ENCODE results near the gene OVCH2. TPM values are rescaled to one million over a fixed set of nuclear protein-coding genes. Genes with fewer than 3 reads are reported as not detected.

OVCH2 gene
- total and polyA plus RNA-seq, 2 experiments from 2014 or later, result 0.42 to 1.3 TPM

DNA sequence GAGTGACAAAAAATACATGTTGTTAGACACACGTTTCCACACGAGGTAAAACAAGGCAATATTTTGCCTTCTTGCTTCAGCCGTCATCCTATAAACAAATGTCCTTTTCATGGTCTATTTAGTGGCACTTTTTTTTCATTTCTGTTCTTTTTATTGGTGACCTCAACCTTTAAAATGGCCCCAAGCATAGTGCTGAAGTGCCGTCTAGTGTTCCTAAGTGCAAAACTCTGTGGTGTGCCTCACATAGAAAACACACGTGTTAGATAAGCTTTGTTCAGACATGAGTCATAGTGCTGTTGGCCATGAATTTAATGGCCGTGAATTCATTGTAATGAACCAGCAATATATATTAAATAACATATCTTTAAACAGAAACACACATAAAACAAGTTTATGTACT lies 15.6 kb downstream of the OVCH2 start:
- Histone ChIP-seq H3K27me3 (ENCODE audit: insufficient read depth) (no peaks in the 10 kb centered on the region), H3K79me2 (replicated peaks; ENCODE audit: insufficient read depth) (no peaks in the 10 kb centered on the region), H3F3A (replicated peaks; ENCODE audit: low read depth) (no peaks in the 10 kb centered on the region), H4K20me1 (replicated peaks; ENCODE audit: insufficient read depth) (no peaks in the 10 kb centered on the region), H3K4me1 (ENCODE audit: insufficient read depth) (peaks cover 7% of the 10 kb centered on the region; the same call in 1 of the 2 replicates), H2AFZ (no peak overlapping the region), H3K36me3 (ENCODE audit: insufficient read depth) (no peaks in the 10 kb centered on the region), H3K9me2 (ENCODE audit: insufficient read depth) (no peaks in the 10 kb centered on the region), H3K4me2 (no peak overlapping the region), H3K4me3 (no peak overlapping the region), H3K27ac (ENCODE audit: low read depth) (no peak overlapping the region)
- no peak for ATAC-seq
- Mint-ChIP-seq H3K9me3 (0 out of 3 replicates have a peak, but pooled peaks cover 3% of the 10 kb centered on the region), H3K4me3 (no peak overlapping the region), H3K27ac (no peak overlapping the region), H3K4me1 (peaks cover 24% of the 10 kb centered on the region), H3K27me3 (ENCODE audit: insufficient read depth, low read depth, poor library complexity) (peaks cover 6% of the 10 kb centered on the region), H3K36me3 (ENCODE audit: low read depth) (no peaks in the 10 kb centered on the region)
- no peak for TF ChIP-seq NANOG (IDR thresholded peaks at IDR 0.05; ENCODE audit: borderline replicate concordance)
- TF ChIP-seq, protein P1, sequence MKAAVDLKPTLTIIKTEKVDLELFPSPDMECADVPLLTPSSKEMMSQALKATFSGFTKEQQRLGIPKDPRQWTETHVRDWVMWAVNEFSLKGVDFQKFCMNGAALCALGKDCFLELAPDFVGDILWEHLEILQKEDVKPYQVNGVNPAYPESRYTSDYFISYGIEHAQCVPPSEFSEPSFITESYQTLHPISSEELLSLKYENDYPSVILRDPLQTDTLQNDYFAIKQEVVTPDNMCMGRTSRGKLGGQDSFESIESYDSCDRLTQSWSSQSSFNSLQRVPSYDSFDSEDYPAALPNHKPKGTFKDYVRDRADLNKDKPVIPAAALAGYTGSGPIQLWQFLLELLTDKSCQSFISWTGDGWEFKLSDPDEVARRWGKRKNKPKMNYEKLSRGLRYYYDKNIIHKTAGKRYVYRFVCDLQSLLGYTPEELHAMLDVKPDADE (IDR thresholded peaks at IDR 0.05), result no peak
- TF ChIP-seq, protein P2, sequence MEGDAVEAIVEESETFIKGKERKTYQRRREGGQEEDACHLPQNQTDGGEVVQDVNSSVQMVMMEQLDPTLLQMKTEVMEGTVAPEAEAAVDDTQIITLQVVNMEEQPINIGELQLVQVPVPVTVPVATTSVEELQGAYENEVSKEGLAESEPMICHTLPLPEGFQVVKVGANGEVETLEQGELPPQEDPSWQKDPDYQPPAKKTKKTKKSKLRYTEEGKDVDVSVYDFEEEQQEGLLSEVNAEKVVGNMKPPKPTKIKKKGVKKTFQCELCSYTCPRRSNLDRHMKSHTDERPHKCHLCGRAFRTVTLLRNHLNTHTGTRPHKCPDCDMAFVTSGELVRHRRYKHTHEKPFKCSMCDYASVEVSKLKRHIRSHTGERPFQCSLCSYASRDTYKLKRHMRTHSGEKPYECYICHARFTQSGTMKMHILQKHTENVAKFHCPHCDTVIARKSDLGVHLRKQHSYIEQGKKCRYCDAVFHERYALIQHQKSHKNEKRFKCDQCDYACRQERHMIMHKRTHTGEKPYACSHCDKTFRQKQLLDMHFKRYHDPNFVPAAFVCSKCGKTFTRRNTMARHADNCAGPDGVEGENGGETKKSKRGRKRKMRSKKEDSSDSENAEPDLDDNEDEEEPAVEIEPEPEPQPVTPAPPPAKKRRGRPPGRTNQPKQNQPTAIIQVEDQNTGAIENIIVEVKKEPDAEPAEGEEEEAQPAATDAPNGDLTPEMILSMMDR (conservative IDR thresholded peaks at IDR 0.05; ENCODE audit: low read depth in 2 of 2), result peak; percentile 22 to 48; a peak in 3 of 4 replicates
- TF ChIP-seq, protein P3, sequence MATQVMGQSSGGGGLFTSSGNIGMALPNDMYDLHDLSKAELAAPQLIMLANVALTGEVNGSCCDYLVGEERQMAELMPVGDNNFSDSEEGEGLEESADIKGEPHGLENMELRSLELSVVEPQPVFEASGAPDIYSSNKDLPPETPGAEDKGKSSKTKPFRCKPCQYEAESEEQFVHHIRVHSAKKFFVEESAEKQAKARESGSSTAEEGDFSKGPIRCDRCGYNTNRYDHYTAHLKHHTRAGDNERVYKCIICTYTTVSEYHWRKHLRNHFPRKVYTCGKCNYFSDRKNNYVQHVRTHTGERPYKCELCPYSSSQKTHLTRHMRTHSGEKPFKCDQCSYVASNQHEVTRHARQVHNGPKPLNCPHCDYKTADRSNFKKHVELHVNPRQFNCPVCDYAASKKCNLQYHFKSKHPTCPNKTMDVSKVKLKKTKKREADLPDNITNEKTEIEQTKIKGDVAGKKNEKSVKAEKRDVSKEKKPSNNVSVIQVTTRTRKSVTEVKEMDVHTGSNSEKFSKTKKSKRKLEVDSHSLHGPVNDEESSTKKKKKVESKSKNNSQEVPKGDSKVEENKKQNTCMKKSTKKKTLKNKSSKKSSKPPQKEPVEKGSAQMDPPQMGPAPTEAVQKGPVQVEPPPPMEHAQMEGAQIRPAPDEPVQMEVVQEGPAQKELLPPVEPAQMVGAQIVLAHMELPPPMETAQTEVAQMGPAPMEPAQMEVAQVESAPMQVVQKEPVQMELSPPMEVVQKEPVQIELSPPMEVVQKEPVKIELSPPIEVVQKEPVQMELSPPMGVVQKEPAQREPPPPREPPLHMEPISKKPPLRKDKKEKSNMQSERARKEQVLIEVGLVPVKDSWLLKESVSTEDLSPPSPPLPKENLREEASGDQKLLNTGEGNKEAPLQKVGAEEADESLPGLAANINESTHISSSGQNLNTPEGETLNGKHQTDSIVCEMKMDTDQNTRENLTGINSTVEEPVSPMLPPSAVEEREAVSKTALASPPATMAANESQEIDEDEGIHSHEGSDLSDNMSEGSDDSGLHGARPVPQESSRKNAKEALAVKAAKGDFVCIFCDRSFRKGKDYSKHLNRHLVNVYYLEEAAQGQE (IDR thresholded peaks at IDR 0.05; ENCODE audit: unreplicated experiment), result no peak
- no peak for DNase-seq (ENCODE audit: low spot score)

DNA sequence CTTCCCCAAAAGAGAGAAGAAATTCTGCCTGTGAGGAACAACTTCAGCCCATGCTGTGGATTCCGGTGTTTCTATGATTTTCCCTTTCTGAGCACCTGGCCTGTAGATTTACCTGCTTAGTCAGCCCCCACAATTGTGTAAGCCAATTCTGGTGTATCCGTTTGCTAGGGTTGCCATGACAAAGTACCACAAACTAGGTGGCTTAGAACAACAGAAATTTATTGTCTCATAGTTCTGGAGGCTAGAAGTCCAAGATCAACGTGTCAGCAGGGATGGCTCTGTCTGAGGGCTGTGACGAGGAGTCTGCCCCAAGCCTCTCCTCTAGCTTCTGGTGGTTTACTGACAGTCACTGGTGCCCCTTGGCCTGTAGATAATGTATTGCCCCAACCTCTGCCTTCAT lies 17.0 kb downstream of the OVCH2 start:
- Histone ChIP-seq H3K27ac (ENCODE audit: low read depth) (no peak overlapping the region), H3F3A (replicated peaks; ENCODE audit: low read depth) (no peaks in the 10 kb centered on the region), H3K79me2 (replicated peaks; ENCODE audit: insufficient read depth) (no peaks in the 10 kb centered on the region), H3K4me2 (no peak overlapping the region), H3K4me3 (no peak overlapping the region), H4K20me1 (replicated peaks; ENCODE audit: insufficient read depth) (no peaks in the 10 kb centered on the region), H3K4me1 (ENCODE audit: insufficient read depth) (peaks cover 7% of the 10 kb centered on the region; the same call in 1 of the 2 replicates), H3K36me3 (ENCODE audit: insufficient read depth) (no peaks in the 10 kb centered on the region), H2AFZ (no peak overlapping the region), H3K27me3 (ENCODE audit: insufficient read depth) (no peaks in the 10 kb centered on the region), H3K9me2 (ENCODE audit: insufficient read depth) (no peaks in the 10 kb centered on the region)
- H3K27me3 Mint-ChIP-seq (ENCODE audit: insufficient read depth, low read depth, poor library complexity), result peaks cover 9% of the 10 kb centered on the region
- ATAC-seq, result no peak
- H3K4me3 Mint-ChIP-seq, result no peak overlapping the region
- 0 out of 3 replicates have a peak, but pooled peaks cover 3% of the 10 kb centered on the region for H3K9me3 Mint-ChIP-seq
- H3K27ac Mint-ChIP-seq, result no peak overlapping the region
- DNase-seq (ENCODE audit: low spot score), result no peak
- H3K4me1 Mint-ChIP-seq, result peaks cover 24% of the 10 kb centered on the region
- H3K36me3 Mint-ChIP-seq (ENCODE audit: low read depth), result no peaks in the 10 kb centered on the region
- TF ChIP-seq POLR2AphosphoS5 (IDR thresholded peaks at IDR 0.05; ENCODE audit: low read depth), result no peak
- no peak for TF ChIP-seq ZNF114 (CRISPR knock-in tag; IDR thresholded peaks at IDR 0.05)
- no peak for TF ChIP-seq JUNB (IDR thresholded peaks at IDR 0.05; ENCODE audit: unreplicated experiment)
- TF ChIP-seq CREB1 (CRISPR knock-in tag; IDR thresholded peaks at IDR 0.05; ENCODE audit: low read depth), result no peak
- TF ChIP-seq STAT1 (IDR thresholded peaks at IDR 0.05; ENCODE audit: unreplicated experiment), result no peak
- TF ChIP-seq ZNF331 (CRISPR knock-in tag; IDR thresholded peaks at IDR 0.05; ENCODE audit: low read depth), result no peak
- TF ChIP-seq, protein P1 (IDR thresholded peaks at IDR 0.05), result no peak
- no peak for TF ChIP-seq NANOG (IDR thresholded peaks at IDR 0.05; ENCODE audit: borderline replicate concordance)
